Colonic mucosa (tissue), 4 donors: Measurements from ENCODE around the gene B4GALT1. TPM values are rescaled to one million over a fixed set of nuclear protein-coding genes. Genes with fewer than 3 reads are reported as not detected.

Source experiments
- DNase-seq: peaks from one replicate; pipeline ENCODE4 v3.0.0-alpha.2; 2020
- H3K27ac ChIP-seq: fragments of 200-600 bp; one replicate; pipeline ENCODE4 v1.8.0; 2021
- H3K27me3 ChIP-seq: fragments of 200-600 bp; one replicate; pipeline ENCODE4 v1.8.0; 2021
- H3K36me3 ChIP-seq: fragments of 200-600 bp; one replicate; pipeline ENCODE4 v1.8.0; 2021
- H3K4me1 ChIP-seq: fragments of 200-600 bp; one replicate; pipeline ENCODE4 v1.8.0; 2021; ENCODE audit warnings: mild to moderate bottlenecking
- H3K4me3 ChIP-seq: fragments of 200-600 bp; one replicate; pipeline ENCODE4 v1.8.0; 2021
- H3K9ac ChIP-seq, 2 donors: one replicate each; pipeline ENCODE4 v1.7.0; 2013; ENCODE audit warnings: control low read depth in 2 of 2, low read depth in 2 of 2, low read length in 2 of 2
- H3K9me3 ChIP-seq: fragments of 200-600 bp; one replicate; pipeline ENCODE4 v1.8.0; 2021
- intact Hi-C: fragments of 100-400 bp; cut with DNase I; formaldehyde crosslinking; loops from one replicate; pipeline ENCODE4 v1.14.1; 2022
- total RNA-seq, 2 donors: library from RNA; stranded (reverse); fragmentation: NEBNext Ultra II Directional in 1 of 2; extraction: Animal tissue kit (Norgen Biotek cat#: 25700) in 1 of 2; gene quantifications; one replicate each; pipeline ENCODE4 v1.2.1, GENCODE V29; 2021
- TF ChIP-seq, protein P1 (sequence below): fragments of 200-600 bp; IDR thresholded peaks from one replicate; pipeline ENCODE4 v1.8.0; 2022; ENCODE audit warnings: antibody characterized with exemption, mild to moderate bottlenecking
- donor health status: healthy.
- donor health status: DM: no; HTN: no; CAD: no.
- donor health status: DM: no; HTN: no; CAD: no.

The B4GALT1 gene
- total RNA-seq, 2 donors from 2014 or later = 76.9 to 78.7 TPM

- Histone ChIP-seq H3K36me3 (no peaks in the 10 kb centered on the region), H3K27me3 (no peaks in the 10 kb centered on the region), H3K4me1 (no peaks in the 10 kb centered on the region), H3K9me3 (no peaks in the 10 kb centered on the region), H3K9ac (no peak overlapping the region), H3K4me3 (no peak overlapping the region), H3K27ac (no peak overlapping the region)
- intact Hi-C loops = no loop called here
- no peak for DNase-seq
- TF ChIP-seq, protein P1, sequence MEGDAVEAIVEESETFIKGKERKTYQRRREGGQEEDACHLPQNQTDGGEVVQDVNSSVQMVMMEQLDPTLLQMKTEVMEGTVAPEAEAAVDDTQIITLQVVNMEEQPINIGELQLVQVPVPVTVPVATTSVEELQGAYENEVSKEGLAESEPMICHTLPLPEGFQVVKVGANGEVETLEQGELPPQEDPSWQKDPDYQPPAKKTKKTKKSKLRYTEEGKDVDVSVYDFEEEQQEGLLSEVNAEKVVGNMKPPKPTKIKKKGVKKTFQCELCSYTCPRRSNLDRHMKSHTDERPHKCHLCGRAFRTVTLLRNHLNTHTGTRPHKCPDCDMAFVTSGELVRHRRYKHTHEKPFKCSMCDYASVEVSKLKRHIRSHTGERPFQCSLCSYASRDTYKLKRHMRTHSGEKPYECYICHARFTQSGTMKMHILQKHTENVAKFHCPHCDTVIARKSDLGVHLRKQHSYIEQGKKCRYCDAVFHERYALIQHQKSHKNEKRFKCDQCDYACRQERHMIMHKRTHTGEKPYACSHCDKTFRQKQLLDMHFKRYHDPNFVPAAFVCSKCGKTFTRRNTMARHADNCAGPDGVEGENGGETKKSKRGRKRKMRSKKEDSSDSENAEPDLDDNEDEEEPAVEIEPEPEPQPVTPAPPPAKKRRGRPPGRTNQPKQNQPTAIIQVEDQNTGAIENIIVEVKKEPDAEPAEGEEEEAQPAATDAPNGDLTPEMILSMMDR = no peak
Measured at GRCh38 chr9:33120620-33121019, 46.5 kb downstream of the B4GALT1 start.

GRCh38 chr9:33117796-33118195, 49.3 kb downstream of the B4GALT1 start:
- intact Hi-C loops = no loop called here
- no peak for DNase-seq
- H3K4me3 ChIP-seq = no peak overlapping the region
- H3K36me3 ChIP-seq = peaks cover 6% of the 10 kb centered on the region
- H3K9me3 ChIP-seq = no peaks in the 10 kb centered on the region
- no peak overlapping the region for H3K27ac ChIP-seq
- no peak overlapping the region for H3K9ac ChIP-seq
- H3K4me1 ChIP-seq = no peaks in the 10 kb centered on the region
- H3K27me3 ChIP-seq = no peaks in the 10 kb centered on the region
- TF ChIP-seq, protein P1 = no peak

DNA sequence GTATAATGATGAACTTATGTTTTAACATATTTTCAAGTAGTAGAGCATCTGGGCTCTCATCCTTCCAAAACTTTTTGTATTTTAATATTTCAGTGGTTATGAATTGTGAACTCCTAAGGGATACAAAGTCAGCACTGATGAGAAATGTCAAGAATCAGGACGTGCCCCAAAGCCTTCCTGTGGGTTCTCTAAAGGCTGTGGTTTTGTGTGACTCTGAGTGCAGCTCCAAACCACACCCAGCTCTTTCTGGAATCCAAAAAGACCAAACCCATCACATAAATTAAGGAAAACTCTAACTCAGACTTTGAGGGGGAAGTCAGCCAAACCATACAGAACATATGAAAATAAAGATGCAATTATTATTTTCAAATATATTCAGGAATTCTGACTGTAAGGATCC, 49.8 kb downstream of the B4GALT1 start:
- H3K4me3 ChIP-seq = no peak overlapping the region
- peaks cover 6% of the 10 kb centered on the region for H3K36me3 ChIP-seq
- no peaks in the 10 kb centered on the region for H3K27me3 ChIP-seq
- H3K27ac ChIP-seq = no peak overlapping the region
- intact Hi-C loops = no loop called here
- no peaks in the 10 kb centered on the region for H3K4me1 ChIP-seq
- TF ChIP-seq, protein P1 = no peak
- no peaks in the 10 kb centered on the region for H3K9me3 ChIP-seq
- DNase-seq = no peak
- H3K9ac ChIP-seq = no peak overlapping the region

GRCh38 chr9:33116860-33117259, 50.3 kb downstream of the B4GALT1 start:
- H3K27ac ChIP-seq = no peak overlapping the region
- H3K4me1 ChIP-seq = no peaks in the 10 kb centered on the region
- no peak overlapping the region for H3K9ac ChIP-seq
- DNase-seq = no peak
- TF ChIP-seq, protein P1 = no peak
- H3K27me3 ChIP-seq = no peaks in the 10 kb centered on the region
- H3K9me3 ChIP-seq = no peaks in the 10 kb centered on the region
- no peak overlapping the region for H3K4me3 ChIP-seq
- H3K36me3 ChIP-seq = peaks cover 6% of the 10 kb centered on the region
- intact Hi-C loops = no loop called here

DNA sequence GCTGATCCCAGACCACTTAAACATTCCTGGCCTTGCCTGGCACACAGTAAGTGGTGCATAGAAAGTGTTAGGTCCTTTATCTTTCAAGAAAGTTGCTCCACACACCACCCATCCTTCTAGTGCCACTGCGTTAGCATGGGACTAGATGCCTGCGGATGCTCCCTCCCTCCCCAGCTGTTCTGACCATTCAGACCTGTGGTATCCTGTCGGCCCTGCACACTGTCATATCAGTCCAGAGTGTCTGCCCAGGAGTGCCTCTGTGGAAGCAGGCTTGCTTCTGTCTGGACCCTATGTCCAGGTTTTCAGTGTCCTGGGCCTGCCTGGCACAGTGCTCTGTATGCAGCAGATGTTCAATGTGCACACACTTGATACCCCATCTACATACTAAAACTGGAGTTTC, 52.4 kb downstream of the B4GALT1 start:
- H3K4me1 ChIP-seq = no peaks in the 10 kb centered on the region
- peaks cover 6% of the 10 kb centered on the region for H3K36me3 ChIP-seq
- H3K9me3 ChIP-seq = no peaks in the 10 kb centered on the region
- no peaks in the 10 kb centered on the region for H3K27me3 ChIP-seq
- no peak overlapping the region for H3K4me3 ChIP-seq
- intact Hi-C loops = no loop called here
- H3K9ac ChIP-seq = no peak overlapping the region
- no peak for DNase-seq
- no peak overlapping the region for H3K27ac ChIP-seq
- TF ChIP-seq, protein P1 = no peak
